PC-9 (cell line): ENCODE results near the gene ALDOC.

ENCODE experiments used
- EZH2 ChIP-seq: fragments of 200-600 bp; sonication (generic); IDR thresholded peaks from 2 replicates; pipeline ENCODE4 v1.8.0; 2017; ENCODE audit warnings: antibody characterized with exemption, low read depth
- TF ChIP-seq, protein P1 (sequence below): fragments of 200-600 bp; sonication (generic); conservative IDR thresholded peaks from 2 replicates; pipeline ENCODE4 v1.6.1; 2017; ENCODE audit warnings: mixed run types, antibody characterized with exemption, mild to moderate bottlenecking, moderate library complexity

DNA sequence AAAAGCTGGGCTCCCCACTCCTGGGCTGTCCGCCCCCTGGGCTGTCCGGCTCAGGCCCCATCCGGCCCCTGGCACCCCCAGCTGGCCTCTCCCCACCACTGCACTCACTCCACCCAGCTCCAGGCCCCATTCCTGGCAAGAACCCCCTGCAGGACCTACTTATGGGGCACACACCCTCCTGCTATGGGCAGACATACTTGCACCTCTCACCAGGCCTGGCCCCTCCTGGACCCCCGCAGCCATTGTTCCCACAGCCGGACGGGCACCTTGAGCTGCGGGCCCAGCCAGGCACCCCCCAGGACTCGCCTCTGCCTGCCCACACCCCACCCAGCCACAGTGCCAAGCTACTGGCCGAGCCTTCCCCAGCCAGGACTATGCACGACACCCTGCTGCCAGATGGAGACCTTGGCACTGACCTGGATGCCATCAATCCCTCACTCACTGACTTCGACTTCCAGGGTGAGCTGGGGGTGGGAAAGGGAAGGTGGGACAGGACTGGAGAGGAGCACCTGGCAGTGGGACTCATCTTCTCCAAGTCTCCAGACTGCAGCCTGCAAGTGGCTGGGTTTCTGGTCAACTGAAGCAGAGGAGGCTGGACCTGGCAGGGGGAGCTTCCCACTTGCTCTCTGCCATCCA lies 41.8 kb downstream of the ALDOC start:
- TF ChIP-seq, protein P1, sequence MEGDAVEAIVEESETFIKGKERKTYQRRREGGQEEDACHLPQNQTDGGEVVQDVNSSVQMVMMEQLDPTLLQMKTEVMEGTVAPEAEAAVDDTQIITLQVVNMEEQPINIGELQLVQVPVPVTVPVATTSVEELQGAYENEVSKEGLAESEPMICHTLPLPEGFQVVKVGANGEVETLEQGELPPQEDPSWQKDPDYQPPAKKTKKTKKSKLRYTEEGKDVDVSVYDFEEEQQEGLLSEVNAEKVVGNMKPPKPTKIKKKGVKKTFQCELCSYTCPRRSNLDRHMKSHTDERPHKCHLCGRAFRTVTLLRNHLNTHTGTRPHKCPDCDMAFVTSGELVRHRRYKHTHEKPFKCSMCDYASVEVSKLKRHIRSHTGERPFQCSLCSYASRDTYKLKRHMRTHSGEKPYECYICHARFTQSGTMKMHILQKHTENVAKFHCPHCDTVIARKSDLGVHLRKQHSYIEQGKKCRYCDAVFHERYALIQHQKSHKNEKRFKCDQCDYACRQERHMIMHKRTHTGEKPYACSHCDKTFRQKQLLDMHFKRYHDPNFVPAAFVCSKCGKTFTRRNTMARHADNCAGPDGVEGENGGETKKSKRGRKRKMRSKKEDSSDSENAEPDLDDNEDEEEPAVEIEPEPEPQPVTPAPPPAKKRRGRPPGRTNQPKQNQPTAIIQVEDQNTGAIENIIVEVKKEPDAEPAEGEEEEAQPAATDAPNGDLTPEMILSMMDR = no peak
- TF ChIP-seq EZH2 = no peak
